ENCODE results near the gene MDM4. TPM values are rescaled to one million over a fixed set of nuclear protein-coding genes. Genes with fewer than 3 reads are reported as not detected.

MDM4 gene
- total RNA-seq, 4 donors from 2014 or later, result 66.1 to 92.3 (median 88.6) TPM

DNA sequence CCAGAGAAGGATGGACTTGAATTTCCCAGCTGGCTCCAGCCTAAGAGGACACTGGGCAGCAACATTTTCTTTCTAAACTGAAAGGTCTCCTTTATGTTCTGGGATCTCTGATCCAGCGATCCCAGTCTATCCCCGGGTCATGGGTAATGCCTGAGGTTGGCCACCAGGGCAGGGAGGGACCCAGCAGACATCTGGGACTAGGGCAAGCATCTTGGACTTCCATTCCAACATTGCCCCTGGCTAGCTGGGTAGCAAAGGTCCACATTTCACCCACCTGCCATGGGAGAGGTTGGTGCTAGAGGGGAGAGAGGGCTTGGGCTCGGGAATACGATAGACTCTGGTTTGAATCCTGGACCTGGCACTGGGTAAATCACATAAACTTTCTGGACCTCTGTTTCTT, 84.8 kb downstream of the MDM4 start:
- TF ChIP-seq, protein P1, sequence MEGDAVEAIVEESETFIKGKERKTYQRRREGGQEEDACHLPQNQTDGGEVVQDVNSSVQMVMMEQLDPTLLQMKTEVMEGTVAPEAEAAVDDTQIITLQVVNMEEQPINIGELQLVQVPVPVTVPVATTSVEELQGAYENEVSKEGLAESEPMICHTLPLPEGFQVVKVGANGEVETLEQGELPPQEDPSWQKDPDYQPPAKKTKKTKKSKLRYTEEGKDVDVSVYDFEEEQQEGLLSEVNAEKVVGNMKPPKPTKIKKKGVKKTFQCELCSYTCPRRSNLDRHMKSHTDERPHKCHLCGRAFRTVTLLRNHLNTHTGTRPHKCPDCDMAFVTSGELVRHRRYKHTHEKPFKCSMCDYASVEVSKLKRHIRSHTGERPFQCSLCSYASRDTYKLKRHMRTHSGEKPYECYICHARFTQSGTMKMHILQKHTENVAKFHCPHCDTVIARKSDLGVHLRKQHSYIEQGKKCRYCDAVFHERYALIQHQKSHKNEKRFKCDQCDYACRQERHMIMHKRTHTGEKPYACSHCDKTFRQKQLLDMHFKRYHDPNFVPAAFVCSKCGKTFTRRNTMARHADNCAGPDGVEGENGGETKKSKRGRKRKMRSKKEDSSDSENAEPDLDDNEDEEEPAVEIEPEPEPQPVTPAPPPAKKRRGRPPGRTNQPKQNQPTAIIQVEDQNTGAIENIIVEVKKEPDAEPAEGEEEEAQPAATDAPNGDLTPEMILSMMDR (IDR thresholded peaks at IDR 0.05; ENCODE audit: low read depth), result no peak

DNA sequence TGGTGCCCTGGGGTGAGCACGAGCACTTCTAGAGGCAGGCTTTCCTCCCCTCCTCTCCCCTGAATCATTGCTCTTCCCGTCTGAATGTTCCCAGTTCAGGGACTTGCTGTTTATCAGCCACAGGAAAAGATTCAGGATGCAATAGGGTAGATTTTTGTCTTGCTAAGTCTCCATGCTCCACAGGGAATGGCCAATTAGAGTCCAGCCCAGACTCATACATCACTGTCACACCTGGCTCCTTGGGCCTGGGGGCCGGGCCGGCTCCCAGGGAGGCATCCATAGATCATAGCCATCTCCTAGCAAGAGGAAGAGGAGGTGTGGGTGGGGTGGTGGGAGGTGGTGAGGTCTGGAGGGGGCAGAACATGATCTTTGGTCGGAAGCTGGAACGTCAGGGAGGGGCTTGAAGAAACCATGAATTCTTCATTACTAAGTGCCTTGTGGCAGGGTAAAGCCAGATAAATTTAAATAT, 85.9 kb downstream of the MDM4 start:
- TF ChIP-seq, protein P1 (IDR thresholded peaks at IDR 0.05; ENCODE audit: low read depth), result no peak

DNA sequence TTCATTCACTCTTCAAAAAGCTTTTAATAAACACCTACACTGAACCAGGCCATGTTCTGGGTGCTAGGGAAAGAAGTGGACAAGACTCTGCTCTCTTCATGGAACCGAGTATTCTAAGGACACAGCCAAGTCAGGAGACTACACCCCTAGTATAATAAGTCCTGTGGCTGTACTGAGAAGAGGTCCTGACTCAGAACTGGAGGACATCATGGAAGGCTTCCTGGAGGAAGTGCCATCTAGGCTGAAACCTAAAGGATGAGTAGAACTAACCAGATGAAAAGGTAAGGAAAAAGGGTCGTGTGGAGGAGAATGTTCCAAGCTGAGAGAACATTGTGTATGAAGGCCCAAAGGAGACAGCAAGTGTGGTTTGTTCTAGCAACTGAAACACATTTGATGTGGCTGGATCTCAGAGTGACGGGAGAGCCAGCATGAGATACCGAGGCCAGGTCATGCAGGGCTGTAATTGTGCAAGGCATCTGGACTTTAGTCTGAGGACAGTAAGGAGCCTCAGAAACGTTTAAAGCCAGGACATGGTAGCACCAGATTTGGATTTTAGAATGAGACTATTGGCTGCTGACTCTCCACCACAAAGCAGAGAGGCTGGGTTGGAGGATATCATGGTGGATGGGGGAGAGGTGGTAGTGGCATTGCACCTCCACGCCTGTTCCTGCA, 86.8 kb downstream of the MDM4 start:
- TF ChIP-seq, protein P1 (IDR thresholded peaks at IDR 0.05; ENCODE audit: low read depth), result no peak

DNA sequence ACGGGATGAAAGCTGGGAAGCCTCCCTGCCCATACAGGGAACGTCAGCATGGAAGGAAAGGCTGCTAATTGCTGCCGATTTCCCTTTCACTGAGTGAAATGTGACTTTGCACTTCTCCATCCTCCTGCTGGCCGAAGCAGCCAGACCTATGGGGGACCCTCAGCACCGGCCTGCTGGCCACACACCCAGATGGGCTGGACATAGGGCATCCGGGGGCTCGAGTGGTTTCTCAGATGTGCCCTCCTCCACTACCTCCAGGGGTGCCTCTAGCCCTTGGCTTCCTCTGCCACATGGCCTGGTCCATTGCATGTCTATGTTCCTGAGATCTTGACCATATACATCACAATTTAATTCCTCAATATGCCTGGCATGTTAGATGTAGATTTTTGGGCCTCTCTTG, 89.6 kb downstream of the MDM4 start:
- TF ChIP-seq, protein P1 (IDR thresholded peaks at IDR 0.05; ENCODE audit: low read depth), result no peak

Small RNA genes within 50 kb of the gene (small RNA-seq; reads per million reads assigned to genes)
- 36.9 reads per million, percentile 96 among the genes with 10 or more reads in this experiment for gene RNA5SP74

Other genes starting within 250 kb of the MDM4 start
- gene PLEKHA6, start 156.5 kb upstream of the MDM4 start, total RNA-seq, result 1 to 10 TPM; 1.5 to 2.0 (median 1.6) TPM
- gene PPP1R15B, start 104.6 kb upstream of the MDM4 start, total RNA-seq, result 10 to 100 TPM; 41.4 to 94.9 (median 53.2) TPM
- gene PIK3C2B, start 21.6 kb upstream of the MDM4 start, total RNA-seq, result 10 to 100 TPM; 17.2 to 43.1 (median 25.9) TPM
- under 1 TPM in 2 of 4 donors, not detected in 2; 0.17 to 0.38 TPM for gene LRRN2, start 169.3 kb downstream of the MDM4 start, total RNA-seq